Stimulated activated CD4-positive, alpha-beta T cell treated with anti-CD3 and anti-CD28 coated beads, Interleukin-2, amount 100 ng/mL, for 24 hours (primary cell): ENCODE data around the gene RAB5A.
"Not testable (repeated sequence)": the region's sequence is repeated elsewhere in the genome, so short reads cannot be mapped to it uniquely, and the experiment has no call there.

ENCODE experiments used
- DNase-seq, 2 donors: peaks; one replicate each; pipeline ENCODE4 v3.0.0-alpha.2; 2020

The RAB5A gene

GRCh38 chr3:20031939-20032338 is 85.0 kb downstream of the RAB5A start:
- DNase-seq = not testable (repeated sequence)
